Thymus (tissue), 11 donors: Measurements from ENCODE around the gene NCAPG. TPM values are rescaled to one million over a fixed set of nuclear protein-coding genes. Genes with fewer than 3 reads are reported as not detected.
A peak's percentile ranks its signal among the peaks of the same experiment; 100 is the strongest.

Experiments
- DNase-seq, 9 donors: peaks; one replicate each; pipeline ENCODE4 v3.0.0-alpha.2; 2013; ENCODE audit warnings: low spot score in 9 of 9, low read depth in 6 of 9, missing footprints in 1 of 9
- H3K27ac ChIP-seq, 2 donors: one replicate each; pipeline ENCODE4 v1.5.1; 2013; ENCODE audit warnings: control low read depth in 1 of 2, low read depth in 1 of 2, low read length in 1 of 2, mild to moderate bottlenecking in 1 of 2, moderate library complexity in 1 of 2
- H3K27me3 ChIP-seq, 2 donors: one replicate each; pipeline ENCODE4 v1.5.1; 2013; ENCODE audit warnings: low read length in 1 of 2; ENCODE audit not compliant: control insufficient read depth in 2 of 2, insufficient read depth in 1 of 2
- H3K36me3 ChIP-seq, 2 donors: one replicate each; pipeline ENCODE4 v1.5.1; 2013; ENCODE audit warnings: low read length in 1 of 2, mild to moderate bottlenecking in 1 of 2, moderate library complexity in 1 of 2; ENCODE audit not compliant: control insufficient read depth in 2 of 2, insufficient read depth in 2 of 2
- H3K4me1 ChIP-seq, 2 donors: one replicate each; pipeline ENCODE4 v1.5.1; 2013; ENCODE audit warnings: low read length in 2 of 2; ENCODE audit not compliant: control insufficient read depth in 2 of 2, insufficient read depth in 2 of 2
- H3K4me3 ChIP-seq, 2 donors: one replicate each; pipeline ENCODE4 v1.5.1; 2013; ENCODE audit warnings: low read length in 2 of 2, control low read depth in 1 of 2, mild to moderate bottlenecking in 1 of 2
- H3K9me3 ChIP-seq, 2 donors: one replicate each; pipeline ENCODE4 v1.5.1; 2013; ENCODE audit warnings: low read length in 1 of 2, mild to moderate bottlenecking in 1 of 2; ENCODE audit not compliant: control insufficient read depth in 2 of 2, insufficient read depth in 1 of 2
- WGBS: extraction: QIAGEN DNeasy Blood & Tissue Kit; methylation state at CpG from one replicate; pipeline ENCODE4 v1.1.7; 2013; 5-methylcytosine and 5-hydroxymethylcytosine counted together
- polyA plus RNA-seq: library from polyadenylated mRNA; stranded (reverse); fragments of 200-250 nt; gene quantifications from one replicate; pipeline ENCODE4 v1.2.3, GENCODE V29; 2013
- total RNA-seq: library from RNA; stranded (reverse); fragments of 120-200 nt; gene quantifications from one replicate; pipeline ENCODE4 v1.2.4, GENCODE V29; 2013
- donor health status: healthy.

NCAPG gene
- total and polyA plus RNA-seq, 2 donors: 4.6 to 60.5 TPM

DNA sequence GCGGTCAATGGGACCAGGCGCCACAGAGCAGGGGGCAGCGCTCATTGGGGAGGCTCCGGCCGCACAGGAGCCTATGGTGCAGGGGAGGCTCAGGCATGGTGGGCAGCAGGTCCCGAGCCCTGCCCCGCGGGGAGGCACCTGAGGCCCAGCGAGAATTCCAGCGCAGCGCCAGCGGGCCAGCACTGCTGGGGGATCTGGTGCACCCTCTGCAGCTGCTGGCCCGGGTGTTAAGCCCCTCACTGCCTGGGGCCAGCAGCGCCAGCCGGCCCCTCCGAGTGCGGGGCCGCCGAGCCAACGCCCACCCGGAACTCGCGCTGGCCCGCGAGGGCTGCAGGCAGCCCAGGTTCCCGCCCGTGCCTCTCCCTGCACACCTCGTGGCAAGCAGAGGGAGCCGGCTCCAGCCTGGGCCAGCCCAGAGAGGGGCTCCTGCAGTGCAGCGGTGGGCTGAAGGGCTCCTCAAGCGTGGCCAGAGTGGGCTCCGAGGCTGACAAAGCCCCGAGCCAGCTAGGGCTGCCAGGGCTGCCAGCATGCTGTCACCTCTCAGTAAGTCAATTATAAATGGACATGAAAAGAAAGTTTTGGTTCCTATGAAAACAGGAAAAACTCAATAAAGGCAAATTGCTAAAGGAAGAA is 43.8 kb upstream of the NCAPG start:
- no peak for DNase-seq
- 92% methylated on average over 33 of the region's 33 CpGs for WGBS
- Histone ChIP-seq H3K4me3 (no peak overlapping the region), H3K4me1 (peaks cover 0 to 2% of the 10 kb centered on the region in 2 donors), H3K27me3 (no peaks in the 10 kb centered on the region), H3K9me3 (peaks cover 0 to 8% of the 10 kb centered on the region in 2 donors), H3K27ac (no peak overlapping the region), H3K36me3 (no peaks in the 10 kb centered on the region)

- WGBS: 96% methylated on average over 8 of the region's 8 CpGs
Observed at GRCh38 chr4:17769406-17770174, 41.2 kb upstream of the NCAPG start.

DNA sequence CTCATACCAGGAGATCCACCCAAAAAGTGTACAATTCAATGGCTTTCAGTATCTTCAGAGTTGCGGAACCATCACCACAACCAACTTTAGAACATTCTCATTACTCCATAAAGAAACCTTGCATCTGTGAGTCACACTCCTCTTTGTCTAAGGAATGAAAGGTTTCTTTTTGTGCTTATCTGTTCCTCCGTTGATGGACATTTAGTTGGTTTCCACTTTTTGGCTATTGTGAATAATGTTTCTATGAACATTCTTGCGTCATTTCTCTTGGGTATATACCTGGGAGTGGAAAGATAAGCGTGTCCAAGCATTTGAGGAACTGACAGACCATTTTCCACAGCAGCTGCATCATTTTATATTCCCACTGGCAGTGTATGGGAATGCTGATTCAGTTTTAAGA is 39.9 kb upstream of the NCAPG start:
- 93% methylated on average over 4 of the region's 4 CpGs for WGBS
- no peak for DNase-seq
- no peak overlapping the region for H3K4me3 ChIP-seq
- no peaks in the 10 kb centered on the region for H3K27me3 ChIP-seq
- no peaks in the 10 kb centered on the region for H3K36me3 ChIP-seq
- H3K4me1 ChIP-seq: no peaks in the 10 kb centered on the region
- peaks cover 0 to 8% of the 10 kb centered on the region in 2 donors for H3K9me3 ChIP-seq
- H3K27ac ChIP-seq: peak overlapping the region; percentile 42 to 45

More at GRCh38 chr4:17769406-17770174, 41.2 kb upstream of the NCAPG start:
- H3K27me3 ChIP-seq: no peaks in the 10 kb centered on the region
- no peaks in the 10 kb centered on the region for H3K36me3 ChIP-seq
- H3K9me3 ChIP-seq: peaks cover 0 to 8% of the 10 kb centered on the region in 2 donors
- no peak for DNase-seq
- no peak overlapping the region for H3K27ac ChIP-seq
- H3K4me1 ChIP-seq: peaks cover 0 to 2% of the 10 kb centered on the region in 2 donors
- no peak overlapping the region for H3K4me3 ChIP-seq

- Histone ChIP-seq H3K4me3 (no peak overlapping the region), H3K27ac (peak overlapping the region; percentile 42 to 45), H3K4me1 (no peaks in the 10 kb centered on the region), H3K36me3 (no peaks in the 10 kb centered on the region), H3K27me3 (no peaks in the 10 kb centered on the region), H3K9me3 (peaks cover 0 to 8% of the 10 kb centered on the region in 2 donors)
- 92% methylated on average over 8 of the region's 8 CpGs for WGBS
- DNase-seq: no peak
Observed at GRCh38 chr4:17771284-17771908, 39.4 kb upstream of the NCAPG start.

DNA sequence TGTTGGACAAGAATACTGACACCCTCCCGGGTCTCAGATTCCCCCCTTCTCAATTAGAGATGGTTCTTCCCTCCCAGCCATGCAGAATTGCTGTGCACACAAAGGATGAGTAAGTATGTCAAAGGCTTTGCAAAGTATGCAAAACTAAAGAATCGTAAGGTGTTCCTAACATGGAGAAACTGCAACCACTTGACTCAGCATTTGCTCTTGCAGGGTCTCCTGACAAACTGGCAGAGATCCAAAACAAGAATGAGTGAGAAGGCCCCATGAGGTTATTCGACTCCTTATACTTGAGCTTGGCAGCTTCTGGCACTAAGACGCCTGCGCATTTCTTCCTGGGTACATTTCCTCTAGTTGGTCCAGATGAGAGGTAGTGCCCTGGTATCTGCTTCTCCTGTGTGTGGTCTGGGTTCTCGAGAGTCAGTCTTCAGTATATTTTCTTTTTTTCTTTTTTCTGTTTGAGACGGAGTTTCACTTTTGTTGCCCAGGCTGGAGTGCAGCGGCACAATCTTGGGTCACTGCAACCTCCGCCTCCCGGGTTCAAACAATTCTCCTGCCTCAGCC is 37.6 kb upstream of the NCAPG start:
- no peak for DNase-seq
- 72% methylated on average over 10 of the region's 10 CpGs for WGBS
- H3K4me1 ChIP-seq: no peaks in the 10 kb centered on the region

DNA sequence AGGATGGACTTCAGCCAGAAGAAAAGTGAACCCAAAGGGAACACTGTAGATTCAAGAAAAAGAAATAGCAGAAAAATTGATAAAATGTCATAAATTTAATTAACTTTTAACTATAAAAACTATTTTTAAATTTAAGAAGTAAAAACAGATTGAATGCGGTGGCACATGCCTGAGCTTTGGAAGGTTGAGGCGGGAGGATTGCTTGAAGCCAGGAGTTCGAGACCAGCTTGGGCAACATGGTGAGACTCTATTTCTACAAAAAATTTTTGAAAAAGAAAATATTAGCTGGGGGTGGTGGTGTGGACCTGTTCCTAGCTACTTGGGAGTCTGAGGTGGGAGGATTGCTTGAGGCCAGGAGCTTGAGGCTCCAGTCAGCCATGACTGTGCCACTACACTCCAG is 32.3 kb upstream of the NCAPG start:
- no peak overlapping the region for H3K4me3 ChIP-seq
- peaks cover 33 to 36% of the 10 kb centered on the region in 2 donors for H3K27me3 ChIP-seq
- no peaks in the 10 kb centered on the region for H3K36me3 ChIP-seq
- H3K9me3 ChIP-seq: no peaks in the 10 kb centered on the region
- no peak overlapping the region for H3K27ac ChIP-seq
- H3K4me1 ChIP-seq: peaks cover 8 to 12% of the 10 kb centered on the region in 2 donors
- DNase-seq: no peak
- WGBS: 82% methylated on average over 3 of the region's 3 CpGs

More for the DNA sequence above, 37.6 kb upstream of the NCAPG start:
- no peak overlapping the region for H3K27ac ChIP-seq
- H3K36me3 ChIP-seq: no peaks in the 10 kb centered on the region
- H3K27me3 ChIP-seq: no peaks in the 10 kb centered on the region
- H3K4me3 ChIP-seq: no peak overlapping the region
- no peaks in the 10 kb centered on the region for H3K9me3 ChIP-seq

DNA sequence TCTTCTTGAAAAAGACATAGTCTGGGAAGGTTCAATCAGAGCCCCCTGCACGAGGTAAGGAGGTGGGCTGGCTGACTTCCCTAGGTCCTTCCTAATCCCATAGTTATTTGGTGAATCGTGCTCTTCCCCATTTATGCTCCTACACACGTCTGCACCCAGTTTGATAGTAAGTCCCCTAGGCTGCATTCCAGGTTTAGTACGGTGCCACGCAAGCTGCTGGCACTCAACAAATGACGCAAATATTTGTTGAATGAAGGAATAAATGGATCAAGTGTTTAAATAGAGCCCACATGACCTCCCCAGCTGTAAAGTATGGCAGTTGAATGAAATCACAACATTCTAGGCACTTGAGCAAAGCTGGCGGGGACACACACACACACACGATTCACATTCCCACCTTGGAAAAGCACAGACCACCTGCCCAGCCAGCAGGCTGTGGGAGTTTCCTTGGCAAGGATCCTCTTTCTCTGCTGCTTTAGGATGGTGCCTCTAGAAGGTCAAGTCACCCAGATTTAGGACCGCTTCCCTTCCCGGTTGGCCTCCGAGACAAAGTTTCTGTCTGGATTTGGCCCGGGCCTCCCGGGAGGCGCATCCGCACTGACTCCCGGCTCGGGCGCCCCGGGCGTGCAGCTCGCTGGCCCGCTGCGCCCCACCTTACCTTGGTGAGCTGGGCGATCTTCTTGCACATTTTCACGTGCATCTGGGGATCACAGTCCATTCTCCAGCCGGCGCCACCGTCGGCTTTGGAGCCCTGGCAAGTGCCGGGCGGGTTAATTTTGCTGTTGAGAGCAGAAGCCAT is 30.1 kb upstream of the NCAPG start:
- H3K27ac ChIP-seq: no peak overlapping the region
- WGBS: 20% methylated on average over 31 of the region's 31 CpGs
- peaks cover 8 to 12% of the 10 kb centered on the region in 2 donors for H3K4me1 ChIP-seq
- H3K9me3 ChIP-seq: no peaks in the 10 kb centered on the region
- H3K4me3 ChIP-seq: peak overlapping the region in 1 of 2 donors; percentile 39
- H3K36me3 ChIP-seq: no peaks in the 10 kb centered on the region
- no peak for DNase-seq
- peaks cover 33 to 36% of the 10 kb centered on the region in 2 donors for H3K27me3 ChIP-seq

DNA sequence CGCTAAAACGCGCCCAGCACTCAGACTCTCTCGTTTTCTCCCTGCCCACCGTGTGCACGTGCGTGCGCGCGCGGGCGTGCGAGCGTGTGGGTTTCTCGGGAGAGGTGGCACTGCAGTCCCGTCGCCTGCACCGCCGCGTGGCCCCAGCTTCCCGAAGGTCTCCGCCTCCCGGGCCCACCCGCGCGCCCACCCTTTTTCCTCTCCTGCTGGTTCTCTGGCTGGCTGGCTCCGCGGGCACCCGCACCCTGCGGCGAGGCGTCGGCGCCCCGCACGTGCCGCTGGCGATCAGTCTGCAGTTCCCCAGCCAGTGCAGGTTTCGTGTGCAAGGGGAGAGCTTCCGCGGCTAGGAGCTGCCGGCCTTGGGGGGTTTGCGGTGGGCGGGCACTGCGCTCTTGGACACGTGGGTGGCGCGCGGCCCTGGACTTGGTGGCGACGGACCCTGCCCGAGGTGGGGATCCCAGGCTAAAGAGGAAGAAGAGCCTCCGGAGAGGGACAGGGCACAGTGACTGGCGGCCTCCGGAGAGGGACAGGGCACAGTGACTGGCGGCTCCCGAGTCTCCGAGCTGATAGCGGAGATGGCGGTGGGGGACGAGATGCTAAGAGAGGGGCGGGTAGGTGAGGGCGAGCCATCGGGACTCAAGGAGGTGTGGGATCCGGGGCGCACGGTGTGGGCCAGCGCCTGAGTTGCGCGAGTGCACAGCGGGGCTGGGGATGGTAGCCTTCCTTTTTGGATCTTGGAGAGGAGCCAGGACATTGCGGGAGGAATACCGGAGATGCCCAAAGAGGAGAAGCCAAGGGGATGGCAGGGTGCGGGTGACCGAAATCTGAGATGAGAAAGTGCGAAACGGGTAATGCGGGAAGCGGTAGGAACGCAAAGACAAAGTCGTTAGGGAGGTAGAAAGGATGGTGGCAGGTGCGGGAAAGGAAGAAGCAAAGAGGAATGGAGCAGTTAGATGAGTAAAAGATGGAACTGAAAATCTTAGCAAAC is 29.2 kb upstream of the NCAPG start, which contains the start of gene FAM184B:
FAM184B (minus strand) TSS at position 322 of the 988 bp plus-strand sequence. CDS start 322 bp downstream, outside the sequence.
- peak within 1 kb of the TSS in 1 of 2 donors; percentile 39 for H3K4me3 ChIP-seq

More for the DNA sequence above, 29.2 kb upstream of the NCAPG start, which contains the start of gene FAM184B:
- no peak for DNase-seq
- Histone ChIP-seq H3K4me1 (peaks cover 8 to 12% of the 10 kb centered on the region in 2 donors), H3K36me3 (no peaks in the 10 kb centered on the region), H3K27ac (no peak within 1 kb of the TSS), H3K27me3 (peaks cover 33 to 36% of the 10 kb centered on the region in 2 donors), H3K9me3 (no peaks in the 10 kb centered on the region)
- 8% methylated on average over 82 of the region's 82 CpGs for WGBS
